ENCODE measurements around the gene ADAM23.
A peak's percentile ranks its signal among the peaks of the same experiment; 100 is the strongest.

The ADAM23 gene

GRCh38 chr2:206572725-206573124 lies 129.4 kb downstream of the ADAM23 start:
- no peak for DNase-seq

- no peak for DNase-seq
Measured at GRCh38 chr2:206573793-206574192, 130.5 kb downstream of the ADAM23 start.

- DNase-seq, result no peak
Measured at GRCh38 chr2:206584323-206585116, 141.2 kb downstream of the ADAM23 start.

GRCh38 chr2:206585335-206585734 lies 142.0 kb downstream of the ADAM23 start:
- no peak for DNase-seq

GRCh38 chr2:206586609-206587008 lies 143.3 kb downstream of the ADAM23 start:
- DNase-seq, result no peak

- DNase-seq, result no peak
Measured at GRCh38 chr2:206597717-206598218, 154.4 kb downstream of the ADAM23 start.

- no peak for DNase-seq
Measured at GRCh38 chr2:206603243-206603642, 159.9 kb downstream of the ADAM23 start.

GRCh38 chr2:206610451-206610850 lies 167.1 kb downstream of the ADAM23 start:
- DNase-seq, result no peak

- DNase-seq, result no peak
Measured at GRCh38 chr2:206611191-206611590, 167.9 kb downstream of the ADAM23 start.

GRCh38 chr2:206611736-206612135 lies 168.4 kb downstream of the ADAM23 start:
- DNase-seq, result no peak

GRCh38 chr2:206614811-206615210 lies 171.5 kb downstream of the ADAM23 start:
- DNase-seq, result no peak

GRCh38 chr2:206615417-206616089 lies 172.2 kb downstream of the ADAM23 start:
- no peak for DNase-seq

- no peak for DNase-seq
Measured at GRCh38 chr2:206616151-206616550, 172.8 kb downstream of the ADAM23 start.

- no peak for DNase-seq
Measured at GRCh38 chr2:206619011-206619410, 175.7 kb downstream of the ADAM23 start.

- no peak for DNase-seq
Measured at GRCh38 chr2:206626108-206626507, 182.8 kb downstream of the ADAM23 start.

GRCh38 chr2:206627632-206628031 lies 184.3 kb downstream of the ADAM23 start:
- no peak for DNase-seq

GRCh38 chr2:206631340-206631739 lies 188.0 kb downstream of the ADAM23 start:
- DNase-seq, result no peak

- DNase-seq, result no peak
Measured at GRCh38 chr2:206635015-206635414, 191.7 kb downstream of the ADAM23 start.

GRCh38 chr2:206639636-206640035 lies 196.3 kb downstream of the ADAM23 start:
- DNase-seq, result no peak

- DNase-seq, result no peak
Measured at GRCh38 chr2:206641226-206641625, 197.9 kb downstream of the ADAM23 start.

- peak; percentile 1 for DNase-seq
Measured at GRCh38 chr2:206642075-206643025, 199.0 kb downstream of the ADAM23 start, which contains the start of gene FAM237A. Gene FAM237A, plus strand, starts transcription at chr2:206642487. Its CDS starts 1,750 bp downstream, at chr2:206644237.

- DNase-seq, result no peak
Measured at GRCh38 chr2:206647985-206648384, 204.7 kb downstream of the ADAM23 start.

GRCh38 chr2:206657087-206657486 lies 213.8 kb downstream of the ADAM23 start:
- no peak for DNase-seq

Measured in NCI-H1092 treated with DMSO at 0.1 percent for 48 hours (cell line).